Trophoblast cell (in vitro differentiated cells and primary cell): Measurements from ENCODE around the gene GRB10.

Experiments
- DNase-seq, 2 donors: peaks; one replicate each; pipeline ENCODE4 v3.0.0-alpha.2; 2016
- H2AFZ ChIP-seq: 2 replicates; pipeline ENCODE4 v1.6.1; 2013; ENCODE audit warnings: low read length, moderate library complexity, mild to moderate bottlenecking; ENCODE audit not compliant: insufficient read depth, poor library complexity
- H2AK5ac ChIP-seq: 2 replicates; pipeline ENCODE4 v1.6.1; 2013; ENCODE audit warnings: mild to moderate bottlenecking, low read length
- H2BK120ac ChIP-seq: 2 replicates; pipeline ENCODE4 v1.6.1; 2013; ENCODE audit warnings: low read length, mild to moderate bottlenecking, moderate library complexity; ENCODE audit not compliant: insufficient read depth, poor library complexity
- H2BK12ac ChIP-seq: 2 replicates; pipeline ENCODE4 v1.6.1; 2013; ENCODE audit warnings: mild to moderate bottlenecking, low read length, moderate library complexity
- H2BK5ac ChIP-seq: 2 replicates; pipeline ENCODE4 v1.6.1; 2013; ENCODE audit warnings: low read length, low read depth, moderate library complexity, mild to moderate bottlenecking; ENCODE audit not compliant: poor library complexity
- H3K14ac ChIP-seq: 2 replicates; pipeline ENCODE4 v1.6.1; 2013; ENCODE audit warnings: mild to moderate bottlenecking, low read length
- H3K18ac ChIP-seq: 2 replicates; pipeline ENCODE4 v1.6.1; 2013; ENCODE audit warnings: mild to moderate bottlenecking, low read length
- H3K23ac ChIP-seq: 2 replicates; pipeline ENCODE4 v1.6.1; 2013; ENCODE audit warnings: low read length
- H3K27ac ChIP-seq: 2 replicates; pipeline ENCODE4 v1.5.1; 2013; ENCODE audit warnings: low read depth, mild to moderate bottlenecking, inconsistent platforms, low read length, moderate library complexity
- H3K27me3 ChIP-seq: 2 replicates; pipeline ENCODE4 v1.6.1; 2013; ENCODE audit warnings: inconsistent platforms, mild to moderate bottlenecking, low read length, moderate library complexity; ENCODE audit not compliant: insufficient read depth
- H3K36me3 ChIP-seq, 2 experiments: 1 replicate in 1 of 2; 2 replicates in 1 of 2; pipeline ENCODE4 v1.6.1; 2013; ENCODE audit warnings: low read length in 2 of 2, mild to moderate bottlenecking in 2 of 2, moderate library complexity in 1 of 2; ENCODE audit not compliant: insufficient read depth in 2 of 2, control insufficient read depth in 1 of 2
- H3K4ac ChIP-seq: 2 replicates; pipeline ENCODE4 v1.6.1; 2013; ENCODE audit warnings: low read depth, mild to moderate bottlenecking, low read length, moderate library complexity
- H3K4me1 ChIP-seq, 2 experiments: 1 replicate in 1 of 2; 2 replicates in 1 of 2; pipeline ENCODE4 v1.6.1; 2013; ENCODE audit warnings: low read length in 2 of 2, mild to moderate bottlenecking in 2 of 2, moderate library complexity in 1 of 2; ENCODE audit not compliant: insufficient read depth in 2 of 2, control insufficient read depth in 1 of 2
- H3K4me2 ChIP-seq: 2 replicates; pipeline ENCODE4 v1.6.1; 2013; ENCODE audit warnings: inconsistent platforms, mild to moderate bottlenecking, low read length, moderate library complexity
- H3K4me3 ChIP-seq: 2 replicates; pipeline ENCODE4 v1.5.1; 2013; ENCODE audit warnings: mild to moderate bottlenecking, low read depth, low read length, inconsistent platforms
- H3K79me1 ChIP-seq: one replicate; pipeline ENCODE4 v1.6.1; 2013; ENCODE audit warnings: low read length
- H3K79me2 ChIP-seq: 2 replicates; pipeline ENCODE4 v1.6.1; 2013; ENCODE audit warnings: low read length, mild to moderate bottlenecking; ENCODE audit not compliant: control insufficient read depth, insufficient read depth, poor library complexity
- H3K9ac ChIP-seq: 2 replicates; pipeline ENCODE4 v1.6.1; 2013; ENCODE audit warnings: mild to moderate bottlenecking, low read length
- H3K9me3 ChIP-seq: 2 replicates; pipeline ENCODE4 v1.6.1; 2013; ENCODE audit warnings: low read depth, mild to moderate bottlenecking, control low read depth, inconsistent platforms, low read length; ENCODE audit not compliant: insufficient read depth
- H4K12ac ChIP-seq: 2 replicates; pipeline ENCODE4 v1.6.1; 2013; ENCODE audit warnings: low read depth, mild to moderate bottlenecking, low read length, moderate library complexity
- H4K8ac ChIP-seq: 2 replicates; pipeline ENCODE4 v1.6.1; 2013; ENCODE audit warnings: low read depth, mild to moderate bottlenecking, low read length, moderate library complexity
- H4K91ac ChIP-seq: one replicate; pipeline ENCODE4 v1.6.1; 2013; ENCODE audit warnings: low read depth, mild to moderate bottlenecking, low read length, moderate library complexity
- WGBS: extraction: QIAGEN DNeasy Blood & Tissue Kit; methylation state at CpG from one replicate; pipeline ENCODE4 v1.1.7; 2013; ENCODE audit warnings: missing lambda C conversion rate; ENCODE audit not compliant: insufficient read length, insufficient coverage; ENCODE audit errors: extremely low coverage; 5-methylcytosine and 5-hydroxymethylcytosine counted together

Gene GRB10

GRCh38 chr7:50559881-50560280, 222.8 kb downstream of the GRB10 start:
- no peak for DNase-seq
- Histone ChIP-seq H3K4ac (no peak overlapping the region), H3K79me1 (no peaks in the 10 kb centered on the region), H3K18ac (no peak overlapping the region), H2BK12ac (no peak overlapping the region), H3K27me3 (no peaks in the 10 kb centered on the region), H3K79me2 (no peaks in the 10 kb centered on the region), H3K9me3 (peaks cover 2% of the 10 kb centered on the region), H3K14ac (no peak overlapping the region), H3K4me2 (no peak overlapping the region), H3K4me3 (no peak overlapping the region), H4K8ac (no peak overlapping the region), H3K9ac (no peak overlapping the region), H3K27ac (no peak overlapping the region), H3K23ac (no peak overlapping the region), H2AFZ (no peak overlapping the region), H3K4me1 (peaks cover 2 to 6% of the 10 kb centered on the region in 2 experiments), H2AK5ac (no peak overlapping the region), H4K12ac (no peak overlapping the region), H2BK5ac (no peak overlapping the region), H4K91ac (no peak overlapping the region), H2BK120ac (no peak overlapping the region), H3K36me3 (no peaks in the 10 kb centered on the region)
- no CpG with 5 or more reads among the region's 7 CpGs for WGBS

- H3K18ac ChIP-seq, result no peak overlapping the region
- no peak overlapping the region for H3K27ac ChIP-seq
- no CpG with 5 or more reads among the region's 5 CpGs for WGBS
- no peak overlapping the region for H2AFZ ChIP-seq
- H3K14ac ChIP-seq, result no peak overlapping the region
- no peaks in the 10 kb centered on the region for H3K79me2 ChIP-seq
- peaks cover 2% of the 10 kb centered on the region for H3K9me3 ChIP-seq
- no peak overlapping the region for H3K4me3 ChIP-seq
- H2AK5ac ChIP-seq, result no peak overlapping the region
- peaks cover 3 to 10% of the 10 kb centered on the region in 2 experiments for H3K4me1 ChIP-seq
- H3K9ac ChIP-seq, result no peak overlapping the region
- no peak overlapping the region for H2BK120ac ChIP-seq
- H4K8ac ChIP-seq, result no peak overlapping the region
- no peaks in the 10 kb centered on the region for H3K36me3 ChIP-seq
- H2BK12ac ChIP-seq, result no peak overlapping the region
- no peaks in the 10 kb centered on the region for H3K79me1 ChIP-seq
- no peak overlapping the region for H3K4me2 ChIP-seq
- H3K23ac ChIP-seq, result no peak overlapping the region
- no peaks in the 10 kb centered on the region for H3K27me3 ChIP-seq
- H2BK5ac ChIP-seq, result no peak overlapping the region
- H3K4ac ChIP-seq, result no peak overlapping the region
- no peak overlapping the region for H4K12ac ChIP-seq
- H4K91ac ChIP-seq, result no peak overlapping the region
- DNase-seq, result peak in 1 of 2 donors; percentile 37
Measured at GRCh38 chr7:50558294-50559053, 224.2 kb downstream of the GRB10 start.

DNA sequence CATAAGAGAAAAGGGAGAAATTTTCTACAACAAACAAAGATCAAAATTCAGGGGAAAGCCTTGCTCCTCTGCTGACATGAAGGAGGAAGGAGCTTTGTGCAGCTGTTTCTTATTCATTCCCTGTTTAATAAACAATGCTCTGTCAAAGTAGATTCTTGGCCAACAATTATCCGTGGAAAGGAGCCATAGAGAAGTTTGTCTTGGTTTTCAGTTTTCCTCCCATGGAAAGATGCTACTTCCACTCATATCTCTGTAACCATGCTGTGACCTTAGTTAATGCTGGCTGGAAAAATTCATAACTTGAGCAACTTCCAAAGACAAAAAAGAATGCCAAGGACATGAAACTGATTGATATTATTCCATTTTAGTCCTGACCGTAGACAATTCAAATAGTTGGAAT, 225.6 kb downstream of the GRB10 start:
- Histone ChIP-seq H3K9ac (no peak overlapping the region), H2BK12ac (no peak overlapping the region), H3K4me3 (no peak overlapping the region), H3K27me3 (no peaks in the 10 kb centered on the region), H2AK5ac (no peak overlapping the region), H4K12ac (no peak overlapping the region), H3K4me2 (no peak overlapping the region), H3K23ac (no peak overlapping the region), H3K79me2 (no peaks in the 10 kb centered on the region), H4K8ac (no peak overlapping the region), H3K36me3 (no peaks in the 10 kb centered on the region), H3K14ac (no peak overlapping the region), H3K4me1 (peaks cover 3 to 10% of the 10 kb centered on the region in 2 experiments), H2BK120ac (no peak overlapping the region), H2BK5ac (no peak overlapping the region), H3K9me3 (no peaks in the 10 kb centered on the region), H4K91ac (no peak overlapping the region), H2AFZ (no peak overlapping the region), H3K79me1 (no peaks in the 10 kb centered on the region), H3K4ac (no peak overlapping the region), H3K27ac (no peak overlapping the region), H3K18ac (no peak overlapping the region)
- DNase-seq, result peak in 1 of 2 donors; percentile 35
- no CpG with 5 or more reads among the region's 2 CpGs for whole genome bisulfite sequencing

GRCh38 chr7:50556247-50556991, 226.3 kb downstream of the GRB10 start:
- H3K4ac ChIP-seq, result no peak overlapping the region
- no peak overlapping the region for H4K12ac ChIP-seq
- H3K36me3 ChIP-seq, result no peaks in the 10 kb centered on the region
- DNase-seq, result peak; percentile 42 to 89
- no peak overlapping the region for H3K23ac ChIP-seq
- no peak overlapping the region for H4K91ac ChIP-seq
- H3K4me3 ChIP-seq, result no peak overlapping the region
- H2BK5ac ChIP-seq, result no peak overlapping the region
- no peak overlapping the region for H2AFZ ChIP-seq
- no peak overlapping the region for H3K18ac ChIP-seq
- WGBS, result no CpG with 5 or more reads among the region's 8 CpGs
- H2BK12ac ChIP-seq, result no peak overlapping the region
- no peak overlapping the region for H3K9ac ChIP-seq
- H3K27ac ChIP-seq, result no peak overlapping the region
- H2BK120ac ChIP-seq, result no peak overlapping the region
- H3K9me3 ChIP-seq, result no peaks in the 10 kb centered on the region
- H3K79me2 ChIP-seq, result no peaks in the 10 kb centered on the region
- no peak overlapping the region for H3K4me2 ChIP-seq
- no peak overlapping the region for H2AK5ac ChIP-seq
- no peak overlapping the region for H3K14ac ChIP-seq
- no peaks in the 10 kb centered on the region for H3K79me1 ChIP-seq
- H3K4me1 ChIP-seq, result peaks cover 3 to 10% of the 10 kb centered on the region in 2 experiments
- no peaks in the 10 kb centered on the region for H3K27me3 ChIP-seq
- H4K8ac ChIP-seq, result no peak overlapping the region
